TTC549 (cell line): Measurements from ENCODE around the gene CNNM4.
"Not testable (repeated sequence)": the region's sequence is repeated elsewhere in the genome, so short reads cannot be mapped to it uniquely, and the experiment has no call there.

ENCODE experiments used
- FAIRE-seq: peaks from 2 replicates; lab custom pipeline; 2012; peaks lifted over from hg19 to GRCh38; lab: Jason Lieb, UNC

The CNNM4 gene

DNA sequence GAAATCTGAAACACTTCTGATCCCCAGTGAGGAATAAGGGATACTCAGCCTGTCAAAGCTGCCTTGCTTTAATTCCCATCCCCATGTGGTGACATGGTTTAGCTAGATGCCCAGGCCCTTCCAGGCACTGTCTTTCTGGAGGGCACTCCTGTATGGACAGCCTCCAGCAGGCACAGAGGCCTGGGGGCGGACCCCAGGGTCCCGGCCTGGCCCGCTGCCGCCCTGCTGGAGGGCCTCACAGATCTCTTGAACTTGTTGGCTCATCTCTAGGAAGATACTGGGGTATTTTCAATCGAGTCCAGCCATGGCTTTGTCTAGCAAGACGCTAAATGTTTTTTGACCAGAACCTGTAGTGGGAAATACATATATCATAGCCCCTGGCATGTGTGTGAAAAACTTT, 34.4 kb downstream of the CNNM4 start:
- FAIRE-seq = no peak

DNA sequence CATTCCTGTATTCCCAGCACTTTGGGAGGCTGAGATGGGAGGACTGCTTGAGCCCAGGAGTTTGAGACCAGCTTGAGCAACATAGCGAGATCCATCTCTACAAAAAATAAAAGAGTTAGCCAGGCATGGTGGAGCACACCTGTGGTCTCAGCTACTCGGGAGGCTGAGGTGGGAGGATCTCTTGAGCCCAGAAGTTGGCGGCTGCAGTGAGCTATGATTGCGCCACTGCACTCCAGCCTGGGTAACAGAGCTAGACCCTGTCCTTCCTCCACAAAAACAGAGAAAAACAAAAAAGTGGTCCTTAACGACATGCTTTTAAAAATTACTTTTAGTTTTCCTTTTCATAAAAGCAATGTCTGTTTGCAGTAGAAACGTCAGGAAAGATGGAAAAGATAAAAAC, 35.8 kb downstream of the CNNM4 start:
- not testable (repeated sequence) for FAIRE-seq

DNA sequence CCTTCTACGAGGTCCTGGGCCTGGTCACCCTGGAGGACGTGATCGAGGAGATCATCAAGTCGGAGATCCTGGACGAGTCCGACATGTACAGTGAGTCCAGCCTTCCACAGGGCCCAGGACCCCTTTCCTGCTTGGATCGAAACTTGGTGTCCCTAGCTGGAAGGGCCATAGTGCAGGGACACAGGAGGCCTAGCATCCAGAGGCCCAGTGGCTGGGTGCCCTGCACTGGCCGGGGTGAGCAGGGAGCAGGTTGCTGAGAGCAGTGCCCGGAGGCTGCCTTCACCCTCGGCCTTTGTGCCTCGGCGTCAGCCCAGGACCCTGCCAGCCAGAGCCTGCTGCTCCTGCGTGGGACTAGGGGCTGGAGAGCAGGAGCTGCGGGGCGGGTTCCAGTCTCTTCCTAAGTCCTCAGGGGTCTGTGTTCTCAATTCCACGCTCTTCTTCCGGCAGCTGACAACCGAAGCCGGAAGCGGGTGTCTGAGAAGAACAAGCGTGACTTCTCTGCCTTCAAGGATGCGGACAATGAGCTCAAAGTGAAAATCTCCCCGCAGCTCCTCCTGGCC, 36.4 kb downstream of the CNNM4 start:
- no peak for FAIRE-seq

DNA sequence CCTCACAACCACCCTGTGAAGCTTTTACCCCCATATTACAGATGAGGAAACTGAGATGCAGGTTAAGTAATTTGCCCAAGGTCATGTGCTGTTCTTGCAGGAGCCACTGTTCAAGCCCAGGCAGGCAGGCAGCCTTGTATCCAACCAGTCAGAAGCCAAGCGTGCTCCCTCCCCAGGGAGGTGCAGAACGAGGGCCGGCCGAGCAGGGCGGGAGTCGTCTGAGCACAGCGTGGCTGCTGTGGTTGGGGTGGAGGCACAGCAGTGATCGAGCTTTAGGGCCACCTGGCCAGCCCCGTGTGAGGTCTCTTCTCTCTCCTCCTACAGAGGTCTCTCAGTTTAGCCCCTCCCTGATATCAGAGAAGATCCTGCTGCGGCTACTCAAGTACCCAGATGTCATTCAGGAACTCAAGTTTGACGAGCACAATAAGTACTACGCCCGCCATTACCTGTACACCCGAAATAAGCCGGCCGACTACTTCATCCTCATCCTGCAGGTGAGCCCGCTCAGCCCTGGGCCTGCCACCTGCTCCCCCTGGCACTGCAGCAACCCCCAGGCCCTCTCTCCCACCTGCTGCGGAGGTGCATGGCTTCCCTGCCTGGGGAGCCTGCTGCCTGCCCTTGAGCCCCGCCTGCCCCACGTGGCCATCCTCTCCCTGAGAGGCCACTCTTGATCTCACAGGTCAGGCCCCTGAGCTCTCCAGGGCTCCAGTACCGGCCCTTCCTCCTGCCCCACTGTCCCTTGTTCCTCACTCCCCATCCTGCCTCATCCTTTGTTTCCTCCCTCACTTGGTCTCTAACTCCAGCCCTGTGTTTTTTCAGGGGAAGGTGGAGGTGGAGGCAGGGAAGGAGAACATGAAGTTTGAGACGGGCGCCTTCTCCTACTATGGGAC, 38.3 kb downstream of the CNNM4 start:
- FAIRE-seq = no peak

DNA sequence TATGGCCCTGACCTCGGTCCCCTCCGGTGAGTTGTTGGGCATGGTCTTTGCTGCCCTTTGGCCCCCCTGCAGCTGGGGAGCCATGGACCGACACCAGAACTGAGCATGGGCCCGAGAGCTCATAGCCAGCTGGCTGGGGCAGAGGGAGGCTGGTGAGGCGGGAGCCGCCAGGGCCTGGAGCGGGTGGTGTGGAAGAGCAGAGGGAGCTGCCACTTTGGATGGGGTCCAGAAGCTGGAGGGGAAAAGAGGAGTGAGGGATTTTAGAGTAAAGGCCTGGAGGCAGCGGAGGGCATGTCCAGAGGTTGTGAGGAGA, 38.9 kb downstream of the CNNM4 start:
- FAIRE-seq = no peak

DNA sequence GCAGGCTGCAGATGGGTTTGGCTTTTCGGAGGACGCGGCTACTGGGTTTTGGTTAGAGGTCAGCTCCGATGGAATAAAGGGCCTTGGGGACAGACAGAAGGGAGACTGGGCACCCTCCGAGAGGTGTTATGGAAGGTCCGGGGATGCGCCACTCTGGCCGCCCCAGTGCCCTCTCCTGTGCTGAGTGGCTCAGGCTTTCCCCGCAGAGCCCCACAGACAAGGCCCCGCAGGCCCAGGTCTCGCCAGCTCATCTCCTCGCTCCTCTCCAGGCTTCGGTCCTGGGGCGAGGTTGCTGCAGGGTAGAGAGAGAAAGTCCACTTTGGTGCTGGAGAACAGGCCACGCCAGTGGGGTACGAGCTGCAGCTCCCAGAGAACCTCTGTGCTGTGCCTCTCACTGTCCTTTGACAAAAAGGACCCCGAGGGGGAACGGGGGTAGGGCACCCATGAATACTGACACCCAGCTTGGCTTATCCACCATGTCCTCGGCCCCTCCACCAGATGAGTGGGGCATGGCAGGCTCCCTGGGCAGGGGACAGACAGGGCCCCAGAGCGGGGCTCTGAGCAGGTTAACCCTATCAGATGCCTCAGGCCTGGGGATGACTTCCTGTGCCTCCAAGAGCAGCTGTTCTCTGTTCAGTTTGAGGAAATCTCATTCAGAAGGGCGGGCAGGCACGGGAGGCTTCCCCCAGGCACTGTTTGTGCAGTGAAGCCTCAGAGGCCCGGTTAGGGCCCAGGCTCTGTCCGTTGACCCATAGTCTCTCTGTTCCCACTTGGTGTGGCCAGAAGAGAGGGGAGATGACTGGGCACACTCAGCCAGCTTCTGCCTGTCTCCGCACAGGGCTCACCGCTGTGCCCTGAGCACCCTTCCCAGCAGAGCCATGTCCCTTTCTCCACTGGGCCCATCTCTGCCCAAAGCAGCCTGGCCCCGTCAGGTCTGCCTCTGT, 39.6 kb downstream of the CNNM4 start:
- no peak for FAIRE-seq

DNA sequence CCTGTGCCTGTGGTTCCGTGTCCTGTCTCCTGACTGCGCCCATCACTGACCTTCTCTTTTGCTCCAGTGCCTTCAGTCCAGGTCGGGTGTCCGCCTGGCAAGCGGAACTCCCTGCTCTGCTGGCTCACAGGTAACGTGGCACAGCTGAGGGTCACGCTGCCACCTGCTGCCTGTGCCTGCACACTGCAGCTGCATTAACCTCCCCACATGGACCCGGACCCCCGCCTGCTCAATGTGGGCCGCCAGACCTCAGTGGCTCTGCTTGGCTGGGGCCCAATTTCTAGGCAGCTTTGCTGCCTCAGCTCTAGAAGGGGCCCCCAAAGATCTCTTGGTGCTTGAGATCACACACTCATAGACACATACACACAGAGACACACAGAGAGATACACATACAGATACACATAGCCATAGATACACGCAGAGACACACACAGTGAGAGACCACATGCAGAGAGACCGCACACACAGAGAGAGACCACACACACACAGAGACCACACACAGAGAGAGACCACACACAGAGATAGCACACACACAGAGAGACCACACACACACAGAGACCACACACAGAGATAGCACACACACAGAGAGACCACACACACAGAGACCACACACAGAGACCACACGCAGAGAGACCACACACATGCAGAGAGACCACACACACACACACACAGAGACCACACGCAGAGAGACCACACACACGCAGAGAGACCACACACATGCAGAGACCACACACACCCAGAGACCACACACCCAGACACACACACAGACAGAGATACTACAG, 40.5 kb downstream of the CNNM4 start:
- no peak for FAIRE-seq

DNA sequence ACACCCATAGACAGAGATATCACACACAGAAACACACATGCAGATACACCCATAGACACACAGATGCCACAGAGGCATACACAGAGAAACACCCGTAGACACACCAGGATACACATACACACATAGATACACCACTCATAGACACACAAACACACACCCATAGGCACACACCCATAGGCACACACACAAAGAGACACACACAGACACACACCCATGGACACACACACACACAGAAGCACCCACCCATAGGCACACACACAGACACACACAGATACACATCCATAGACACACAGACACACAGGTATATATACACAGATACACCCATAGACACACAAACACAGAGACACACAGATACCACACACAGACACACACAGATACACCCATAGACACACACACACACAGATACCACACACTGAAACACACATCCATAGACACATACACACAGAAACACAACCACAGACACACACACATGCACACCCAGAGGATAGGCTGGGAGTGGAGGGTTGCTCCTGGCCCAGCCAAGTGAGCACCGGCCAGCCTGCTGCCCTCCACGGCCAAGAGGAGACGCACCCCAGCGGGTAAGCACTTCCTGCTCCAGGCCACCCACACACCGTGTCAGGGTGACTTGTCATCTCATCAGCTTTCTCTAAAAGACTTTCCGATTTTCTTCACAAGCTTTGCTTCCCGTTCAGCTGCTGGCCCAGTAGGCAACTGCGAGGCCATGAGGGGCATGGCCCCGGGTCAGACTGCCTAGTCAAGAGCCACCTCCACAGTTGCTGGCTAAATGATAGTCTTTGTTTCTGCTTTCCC, 41.3 kb downstream of the CNNM4 start:
- FAIRE-seq = no peak

DNA sequence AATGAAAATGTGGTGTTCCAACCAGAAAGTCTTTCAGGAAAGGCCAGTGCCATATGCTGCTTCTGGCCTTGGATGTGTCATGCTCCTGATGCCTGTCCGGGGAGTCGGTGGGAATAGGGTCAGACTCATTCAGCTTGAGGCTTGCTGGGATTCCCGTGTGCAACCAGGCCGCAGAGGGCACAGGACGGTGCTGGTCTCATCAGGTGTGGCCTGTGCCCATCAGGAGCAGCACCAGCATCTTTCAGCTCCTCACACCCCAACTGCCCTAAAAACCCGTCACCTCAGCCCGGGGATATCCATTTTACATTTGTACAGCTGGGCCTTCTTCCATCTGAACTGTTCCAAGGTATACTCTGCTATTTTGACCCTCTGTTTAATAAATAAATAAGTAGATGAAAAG, 42.0 kb downstream of the CNNM4 start:
- FAIRE-seq = no peak

DNA sequence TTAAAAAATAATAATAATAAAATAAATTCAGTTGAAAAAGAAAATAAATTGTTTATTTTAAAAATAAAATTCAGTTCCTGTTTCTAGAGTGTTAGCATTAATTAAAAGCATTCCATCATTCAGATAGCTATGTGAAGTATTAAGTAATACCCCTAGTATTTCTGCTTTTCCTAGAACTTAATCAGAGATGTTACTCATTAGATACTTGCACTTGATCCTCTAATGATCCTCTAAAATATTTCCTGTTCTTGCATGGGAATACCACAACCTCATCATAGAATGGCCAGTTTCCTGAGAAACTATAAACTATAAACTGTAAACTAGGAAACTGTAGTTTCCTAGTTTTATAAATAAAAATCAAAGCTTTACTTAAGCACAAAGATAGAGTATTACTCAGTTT, 44.3 kb downstream of the CNNM4 start:
- FAIRE-seq = no peak

DNA sequence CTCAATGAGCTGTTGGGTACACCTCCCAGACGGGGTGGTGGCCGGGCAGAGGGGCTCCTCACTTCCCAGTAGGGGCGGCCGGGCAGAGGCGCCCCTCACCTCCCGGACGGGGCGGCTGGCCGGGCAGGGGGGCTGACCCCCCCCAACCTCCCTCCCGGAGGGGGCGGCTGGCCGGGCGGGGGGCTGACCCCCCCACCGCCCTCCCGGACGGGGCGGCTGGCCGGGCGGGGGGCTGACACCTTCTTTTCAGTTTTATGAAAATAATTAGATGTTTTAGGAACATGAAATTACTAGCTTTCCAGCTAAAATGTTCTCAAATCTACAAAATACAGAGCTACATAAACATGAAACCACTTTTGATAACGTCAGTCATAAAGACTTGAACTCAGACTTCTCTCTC, 45.2 kb downstream of the CNNM4 start:
- FAIRE-seq = not testable (repeated sequence)

DNA sequence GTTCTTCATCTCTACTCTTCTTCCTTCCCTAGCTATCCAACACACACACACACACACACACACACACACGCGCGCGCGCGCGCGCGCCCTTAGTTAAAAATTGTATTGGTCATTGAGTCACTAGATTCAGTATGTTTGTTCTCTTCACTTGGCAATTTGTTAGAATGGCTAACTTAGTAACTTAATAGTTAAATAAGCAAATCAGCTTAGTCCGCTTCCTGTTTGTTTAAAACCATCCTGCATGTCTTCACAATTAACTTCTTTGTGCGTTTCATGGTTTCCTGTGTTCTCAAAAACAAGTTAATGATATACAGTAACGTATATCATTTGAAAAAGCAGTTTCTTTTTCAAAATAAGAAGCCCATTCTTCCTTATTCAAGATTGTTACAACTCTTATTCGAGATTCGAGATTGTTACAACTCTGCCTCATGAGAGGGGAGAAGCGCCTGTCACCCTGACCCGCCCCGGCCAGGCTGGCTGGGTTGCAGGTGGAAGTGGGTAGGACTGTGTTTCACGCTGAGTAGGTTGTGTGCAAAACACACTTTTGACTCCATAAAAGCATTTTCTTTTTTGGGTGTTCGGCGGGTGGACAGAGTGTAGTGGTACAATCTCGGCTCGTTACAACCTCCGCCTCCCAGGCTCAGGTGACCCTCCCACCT, 45.9 kb downstream of the CNNM4 start:
- FAIRE-seq = no peak

DNA sequence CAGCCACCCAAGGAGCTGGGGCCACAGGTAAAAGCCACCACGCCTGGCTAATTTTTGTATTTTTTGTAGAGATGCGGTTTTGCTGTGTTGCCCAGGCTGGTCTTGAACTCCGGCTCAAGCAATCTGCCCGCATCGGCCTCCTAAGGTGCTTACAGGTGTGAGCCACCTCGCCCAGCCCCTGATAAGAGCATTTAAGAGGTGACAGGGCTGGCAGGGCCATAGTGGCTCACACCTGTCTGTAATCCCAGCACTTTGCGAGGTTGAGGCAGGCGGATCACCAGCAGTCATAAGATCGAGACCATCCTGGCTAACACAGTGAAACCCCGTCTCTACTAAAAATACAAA, 46.4 kb downstream of the CNNM4 start:
- no peak for FAIRE-seq

DNA sequence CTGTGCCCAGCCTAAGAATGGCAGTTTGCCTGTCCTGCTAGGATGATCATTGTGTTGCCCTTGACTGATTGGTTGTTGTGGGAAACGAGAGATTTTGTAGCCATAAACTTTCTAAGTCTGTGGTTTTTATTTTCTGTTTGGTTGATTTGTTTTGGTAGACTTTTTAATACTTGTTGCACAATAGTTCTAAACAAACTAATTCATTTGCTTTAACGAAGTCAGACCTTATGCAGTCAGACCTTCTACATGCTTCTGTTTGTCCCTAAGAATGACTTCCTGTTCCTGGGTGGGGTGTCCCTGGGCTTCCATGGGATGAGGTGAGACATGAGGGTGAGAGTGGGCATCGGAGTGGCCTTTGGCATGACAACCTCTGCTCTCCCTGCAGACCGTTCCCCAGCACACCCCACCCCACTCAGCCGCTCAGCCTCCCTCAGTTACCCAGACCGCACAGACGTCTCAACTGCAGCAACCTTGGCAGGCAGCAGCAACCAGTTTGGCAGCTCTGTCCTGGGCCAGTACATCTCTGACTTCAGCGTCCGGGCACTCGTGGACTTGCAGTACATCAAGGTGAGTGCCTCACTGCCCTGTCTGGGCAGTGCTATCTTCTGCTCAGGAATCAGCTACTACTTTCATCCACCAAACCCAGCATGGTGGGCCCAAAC, 47.6 kb downstream of the CNNM4 start:
- no peak for FAIRE-seq

DNA sequence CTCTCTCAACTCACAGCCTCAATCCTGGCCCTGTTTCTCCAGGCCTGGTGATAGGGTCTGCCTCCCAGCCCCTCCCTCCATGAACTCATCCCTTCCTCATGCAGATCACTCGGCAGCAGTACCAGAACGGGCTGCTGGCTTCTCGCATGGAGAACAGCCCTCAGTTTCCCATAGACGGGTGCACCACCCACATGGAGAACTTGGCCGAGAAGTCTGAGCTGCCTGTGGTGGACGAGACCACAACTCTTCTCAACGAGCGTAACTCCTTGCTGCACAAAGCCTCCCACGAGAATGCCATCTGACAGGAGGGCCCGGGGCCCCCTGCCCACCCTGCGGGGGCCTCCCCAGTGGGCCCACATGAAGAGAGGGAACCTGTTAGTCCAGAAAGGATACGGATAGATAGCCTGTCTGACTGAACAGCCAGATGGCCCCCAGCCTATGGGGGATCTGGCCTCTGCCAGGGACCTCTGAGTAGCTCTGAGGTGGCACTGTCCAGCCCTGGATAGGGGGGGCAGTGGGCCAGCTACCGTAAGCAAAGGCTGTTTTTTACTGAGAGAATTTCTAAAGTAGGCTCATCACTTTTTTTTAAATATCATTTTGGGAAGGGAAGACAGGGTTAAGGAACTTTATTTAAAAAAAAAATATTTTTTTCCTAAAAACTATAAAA, 48.6 kb downstream of the CNNM4 start:
- FAIRE-seq = no peak

DNA sequence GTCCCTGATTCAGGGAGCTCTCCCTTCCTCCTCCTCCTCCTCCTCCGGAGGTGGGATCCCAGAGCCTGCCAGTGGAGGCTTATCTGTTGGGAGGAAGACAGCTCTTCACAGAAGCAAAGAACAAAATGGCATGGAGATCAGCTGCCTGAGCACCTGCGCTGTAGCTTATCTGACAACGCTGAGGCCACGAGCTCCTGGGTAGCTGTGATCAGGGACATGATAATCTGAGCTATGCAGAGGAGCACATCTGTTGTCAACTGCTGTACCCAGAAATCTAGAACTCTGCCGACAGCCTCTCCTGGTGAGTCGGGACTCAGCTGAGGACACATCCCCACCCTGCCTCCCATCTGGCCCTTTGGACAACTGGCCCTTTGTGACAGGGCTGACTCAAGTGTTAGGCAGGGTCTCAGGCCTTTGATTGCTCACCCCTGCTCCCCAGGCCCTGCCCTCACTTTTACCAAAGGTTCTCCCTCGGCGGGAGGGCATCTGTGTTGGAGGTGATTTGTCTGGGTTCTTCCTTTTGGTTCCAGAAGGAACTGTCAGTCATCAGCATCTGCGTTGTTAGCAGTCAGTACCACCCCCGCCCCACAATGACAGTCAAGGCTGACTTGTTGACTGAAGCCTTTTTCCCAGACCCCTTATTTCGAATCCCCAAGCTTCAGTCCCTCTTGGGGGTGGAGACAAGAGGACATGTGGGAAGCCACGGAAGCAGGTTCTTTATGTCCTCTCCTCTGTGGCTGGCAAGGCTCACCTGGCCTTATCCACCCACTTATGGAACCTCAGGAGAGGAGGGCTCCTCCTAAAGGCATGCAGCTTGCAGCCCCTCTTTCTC, 49.5 kb downstream of the CNNM4 start:
- no peak for FAIRE-seq

DNA sequence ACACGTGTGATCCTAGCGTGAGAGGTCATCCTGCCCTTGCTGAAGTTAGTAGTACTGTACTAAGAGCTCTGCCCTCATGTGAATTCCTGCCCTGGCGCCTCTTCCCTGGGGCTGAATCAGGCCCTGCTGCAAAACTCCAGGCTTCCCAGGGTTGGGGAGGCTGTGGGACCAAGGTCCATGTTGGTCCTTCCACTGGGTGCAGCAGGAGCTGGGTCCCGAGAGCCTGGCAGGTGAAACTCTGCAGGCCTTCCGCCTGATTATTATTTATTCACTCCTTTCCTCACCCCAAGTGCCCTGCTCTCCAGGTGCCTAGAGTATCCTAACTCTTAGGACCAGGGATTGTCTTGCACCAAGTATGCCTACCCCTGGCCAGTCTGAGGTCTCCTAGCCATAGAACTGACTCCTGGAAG, 50.1 kb downstream of the CNNM4 start:
- FAIRE-seq = no peak

DNA sequence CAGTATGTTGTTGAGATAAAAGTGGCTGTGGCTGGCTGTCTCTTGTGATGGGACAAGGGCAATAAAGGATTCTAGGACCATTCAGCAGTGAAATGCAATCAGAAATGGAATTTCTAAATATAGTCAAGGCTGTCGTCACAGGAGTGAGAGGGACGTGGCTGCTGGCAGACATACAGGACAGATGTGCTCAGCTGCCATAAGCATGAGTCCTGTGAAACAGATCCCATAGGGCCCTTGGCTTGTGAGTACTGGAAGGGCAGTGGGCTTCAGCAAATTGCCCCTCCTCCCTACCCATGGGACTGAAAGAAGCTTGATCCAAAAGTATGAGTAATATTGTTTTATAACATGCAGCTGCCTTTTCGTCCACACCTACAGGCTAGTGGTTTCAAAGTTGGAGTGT, 51.2 kb downstream of the CNNM4 start:
- FAIRE-seq = no peak

DNA sequence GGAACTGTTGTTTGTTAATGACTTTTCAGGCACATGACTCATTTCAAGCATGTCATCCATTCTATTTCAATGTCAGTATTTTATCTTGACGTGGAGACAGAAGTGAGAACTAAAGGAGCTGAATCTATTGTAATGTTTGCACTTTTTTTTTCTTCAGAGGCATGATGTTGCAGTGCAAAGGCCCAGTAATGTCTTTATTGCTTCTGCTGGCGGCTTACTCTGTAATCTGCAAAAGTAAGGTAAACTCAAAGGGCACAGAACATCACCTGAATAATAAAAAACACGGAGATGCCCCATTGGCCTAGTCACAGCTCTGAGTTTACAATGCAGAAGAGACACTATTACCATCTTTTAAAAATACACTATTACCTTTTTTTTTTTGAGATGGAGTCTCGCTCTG, 53.0 kb downstream of the CNNM4 start:
- FAIRE-seq = no peak
